Frontal cortex (tissue), 4 donors: ENCODE data around the gene MYBPC3. TPM values are rescaled to one million over a fixed set of nuclear protein-coding genes. Genes with fewer than 3 reads are reported as not detected.
"Not testable (repeated sequence)": the region's sequence is repeated elsewhere in the genome, so short reads cannot be mapped to it uniquely, and the experiment has no call there.

Experiments used
- DNase-seq, 2 donors: peaks; one replicate each; pipeline ENCODE4 v3.0.0; 2012; ENCODE audit warnings: low spot score in 2 of 2
- FAIRE-seq: peaks from 2 replicates; lab custom pipeline; 2012; peaks lifted over from hg19 to GRCh38; lab: Jason Lieb, UNC
- total RNA-seq: library from RNA; depleted of rRNA; stranded (reverse); fragments of >200 nt; gene quantifications from one replicate; pipeline ENCODE4 v1.2.3, GENCODE V29; 2014
- donor health status: control.
- donor health status: control.
- donor health status: control.

The MYBPC3 gene
- total RNA-seq, 1 donor from 2014 or later = not detected

- FAIRE-seq = no peak
- no peak for DNase-seq
Measured at GRCh38 chr11:47328449-47329390, 23.8 kb downstream of the MYBPC3 start.

GRCh38 chr11:47327949-47328348, 24.6 kb downstream of the MYBPC3 start:
- DNase-seq = no peak
- FAIRE-seq = no peak

DNA sequence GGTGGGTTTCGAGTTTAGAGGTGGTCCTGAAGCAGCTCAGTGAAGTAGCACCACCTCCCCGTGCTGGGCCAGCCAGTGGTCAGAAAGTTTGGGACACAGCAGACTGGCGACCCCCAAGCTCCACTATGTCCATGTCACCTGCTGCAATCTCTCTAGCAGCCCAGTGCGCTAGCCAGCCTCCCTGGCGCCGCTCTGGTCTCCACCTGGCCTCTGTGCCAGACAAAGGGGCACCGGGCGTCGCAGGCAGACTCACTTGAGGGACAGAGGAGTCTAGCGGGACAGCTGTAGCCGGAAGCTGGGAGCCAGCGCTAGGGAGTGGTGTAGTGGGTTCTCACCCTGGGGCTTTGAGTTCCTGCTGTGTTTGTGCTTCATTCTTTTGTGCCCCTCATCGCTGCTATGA, 25.5 kb downstream of the MYBPC3 start:
- FAIRE-seq = no peak
- no peak for DNase-seq

DNA sequence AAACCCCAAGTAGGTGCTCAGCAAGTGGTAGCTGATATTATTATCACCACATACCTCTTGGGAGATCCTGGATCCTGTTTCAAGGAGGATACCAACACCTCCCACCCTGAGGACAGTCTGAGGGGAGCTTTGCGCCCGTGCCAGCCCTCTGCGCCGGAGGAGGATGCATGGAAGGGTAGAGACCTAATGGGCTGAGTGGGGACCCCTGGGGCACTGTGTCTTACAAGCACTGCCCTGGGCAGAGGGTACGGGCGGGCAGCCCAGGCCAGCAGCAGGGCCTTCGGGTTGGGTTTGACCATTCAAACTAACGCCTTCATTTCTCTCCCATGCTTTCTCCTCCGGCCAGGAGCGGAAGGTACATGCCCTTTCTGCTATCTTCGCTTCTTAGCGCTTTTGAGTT, 26.3 kb downstream of the MYBPC3 start:
- no peak for DNase-seq

DNA sequence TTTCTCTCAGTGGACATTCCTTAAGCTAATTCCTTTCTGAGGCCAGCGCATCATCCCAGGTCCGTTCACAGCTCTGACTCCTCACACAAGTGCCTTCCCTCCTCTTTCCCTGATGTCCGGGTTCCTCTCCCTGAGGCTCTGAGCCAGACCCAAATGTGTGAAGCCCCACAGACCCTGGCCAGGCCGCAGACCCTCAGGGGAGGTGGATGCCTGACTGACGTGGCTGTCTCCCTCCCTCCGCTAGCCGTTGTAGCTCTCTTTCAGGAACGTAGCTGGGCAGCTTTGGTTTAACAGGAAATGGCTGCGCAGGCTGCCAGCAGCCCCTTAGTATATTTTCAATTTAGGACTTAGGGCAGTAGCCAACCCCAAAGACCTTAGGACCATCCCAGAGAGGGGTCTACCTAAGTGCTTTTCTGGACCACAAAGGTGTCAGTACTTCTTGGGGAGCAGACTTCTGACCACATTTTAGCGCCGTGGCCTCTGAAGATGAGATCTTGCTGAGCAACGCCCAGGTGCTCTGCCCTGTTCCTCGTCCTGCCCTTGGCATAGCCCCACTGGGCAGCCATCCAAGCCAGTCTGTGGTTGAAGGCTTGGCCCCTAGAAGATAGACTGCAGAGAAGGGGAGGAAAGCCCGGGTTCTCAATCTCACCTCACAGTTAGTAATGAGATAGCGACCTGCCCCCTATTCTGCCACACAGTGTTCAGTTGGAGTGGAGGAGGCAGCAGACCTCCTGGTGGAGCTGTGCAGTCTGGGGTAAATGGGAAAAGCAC, 27.0 kb downstream of the MYBPC3 start:
- no peak for DNase-seq
- FAIRE-seq = no peak

More for the DNA sequence above, 26.3 kb downstream of the MYBPC3 start:
- no peak for FAIRE-seq

- FAIRE-seq = no peak
- DNase-seq = no peak
Measured at GRCh38 chr11:47324520-47324919, 28.0 kb downstream of the MYBPC3 start.

DNA sequence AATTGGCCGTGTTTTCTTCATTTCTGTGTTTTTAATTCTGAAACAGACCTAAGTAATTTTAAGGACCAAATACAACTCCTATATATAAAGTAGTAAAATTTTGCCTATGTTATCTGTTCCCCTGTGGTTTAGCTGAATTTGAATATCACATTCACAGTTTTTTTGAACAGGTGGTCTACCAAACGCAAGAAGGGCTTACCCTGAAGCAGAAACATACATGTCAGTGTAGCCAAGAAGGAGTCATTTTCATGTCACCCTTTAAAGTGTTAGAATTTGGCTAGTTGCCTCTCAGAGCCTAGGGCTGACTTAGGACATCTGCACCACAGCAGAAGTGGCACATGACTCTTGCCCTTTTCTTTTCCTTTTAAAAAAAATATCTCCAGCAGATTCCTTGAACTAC, 34.3 kb downstream of the MYBPC3 start:
- no peak for FAIRE-seq
- DNase-seq = no peak

DNA sequence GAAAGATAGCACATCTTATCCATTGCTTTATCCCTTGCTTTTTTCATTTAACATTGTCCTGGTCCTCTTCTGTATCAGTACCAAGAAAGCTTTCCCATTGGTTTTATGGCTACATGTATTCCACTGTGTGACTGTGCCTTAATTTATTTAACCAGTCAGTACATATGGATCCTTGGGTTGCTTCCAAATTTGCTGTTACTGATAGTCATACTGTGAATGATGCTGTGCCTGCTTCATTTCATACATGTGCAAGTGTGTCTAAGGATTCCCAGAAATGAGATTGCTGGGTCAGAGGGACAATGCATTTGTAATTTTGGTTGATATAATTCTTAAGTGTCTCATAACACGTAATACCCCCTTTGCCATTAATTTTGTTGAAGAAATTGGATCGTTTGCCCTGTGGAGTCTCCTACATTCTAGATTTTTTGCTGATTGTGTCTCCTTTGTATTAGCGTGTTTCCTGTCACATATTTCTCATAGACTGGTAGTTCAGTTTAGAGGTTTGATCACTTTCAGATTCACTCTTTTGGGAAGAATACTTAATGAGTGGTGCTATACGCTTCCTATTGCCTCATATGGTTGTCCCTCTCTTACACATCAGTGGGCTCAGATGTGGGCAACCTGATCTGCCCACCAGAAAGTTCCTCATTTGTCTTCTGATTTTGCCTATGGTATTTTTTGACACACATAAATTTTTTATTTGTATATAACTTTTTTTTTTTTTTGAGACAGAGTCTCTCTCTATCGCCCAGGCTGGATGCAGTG, 35.3 kb downstream of the MYBPC3 start:
- no peak for DNase-seq
- FAIRE-seq = no peak

DNA sequence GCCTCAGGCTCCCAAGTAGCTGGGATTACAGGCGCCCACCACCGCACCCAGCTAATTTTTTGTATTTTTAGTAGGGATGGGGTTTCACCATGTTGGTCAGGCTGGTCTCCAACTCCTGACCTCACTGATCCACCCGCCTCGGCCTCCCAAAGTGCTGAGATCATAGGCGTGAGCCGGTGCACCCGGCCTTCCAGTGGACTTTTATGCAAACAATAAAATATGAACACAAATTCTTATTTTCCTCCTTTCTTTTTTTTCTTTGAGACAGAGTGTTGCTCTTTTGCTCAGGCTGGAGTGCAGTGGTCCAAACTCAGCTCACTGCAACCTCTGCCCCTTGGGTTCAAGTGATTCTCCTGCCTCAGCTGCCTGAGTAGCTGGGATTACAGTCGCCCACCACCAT, 36.0 kb downstream of the MYBPC3 start:
- not testable (repeated sequence) for FAIRE-seq, DNase-seq

- DNase-seq (no peak), FAIRE-seq (no peak)
Measured at GRCh38 chr11:47314992-47315391, 37.5 kb downstream of the MYBPC3 start.

DNA sequence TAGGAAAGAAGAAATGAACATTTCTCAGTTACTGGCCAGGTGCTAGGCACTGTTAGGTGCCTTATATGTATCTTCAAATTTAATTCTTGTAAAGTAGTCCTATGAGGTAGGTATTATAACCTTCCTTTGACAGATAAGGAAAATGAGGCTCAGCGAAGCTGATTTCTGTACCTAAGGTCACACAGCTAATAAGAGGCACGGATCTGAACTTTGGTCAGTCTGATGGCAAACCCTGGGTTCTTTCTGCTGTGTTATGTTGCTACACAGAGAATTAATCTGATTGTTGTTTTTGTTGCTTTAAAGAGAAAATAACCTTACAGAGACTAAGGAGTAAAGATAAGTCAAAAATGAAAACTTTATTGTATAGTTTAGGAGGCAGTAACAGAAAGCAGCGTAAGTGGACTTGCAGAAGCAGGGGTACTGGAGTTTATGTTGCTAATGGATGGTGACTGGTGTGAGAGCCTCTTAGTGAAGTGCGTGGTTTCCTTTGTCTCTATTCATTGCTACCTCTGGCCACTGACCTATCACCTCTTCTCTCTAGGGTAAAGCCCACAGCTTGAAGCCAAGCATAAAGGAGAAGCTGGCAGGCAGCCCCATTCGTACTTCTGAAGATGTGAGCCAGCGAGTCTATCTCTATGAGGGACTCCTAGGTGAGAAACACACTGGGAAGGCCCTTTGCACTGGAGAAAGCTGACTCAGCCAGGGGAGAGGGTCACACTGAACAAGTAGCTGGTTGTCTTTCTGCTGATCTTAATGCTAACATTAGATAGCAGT, 44.3 kb downstream of the MYBPC3 start:
- DNase-seq (no peak), FAIRE-seq (no peak)

GRCh38 chr11:47306484-47306844, 46.0 kb downstream of the MYBPC3 start:
- DNase-seq (no peak), FAIRE-seq (no peak)

- FAIRE-seq = no peak
Measured at GRCh38 chr11:47305734-47306483, 46.6 kb downstream of the MYBPC3 start.

DNA sequence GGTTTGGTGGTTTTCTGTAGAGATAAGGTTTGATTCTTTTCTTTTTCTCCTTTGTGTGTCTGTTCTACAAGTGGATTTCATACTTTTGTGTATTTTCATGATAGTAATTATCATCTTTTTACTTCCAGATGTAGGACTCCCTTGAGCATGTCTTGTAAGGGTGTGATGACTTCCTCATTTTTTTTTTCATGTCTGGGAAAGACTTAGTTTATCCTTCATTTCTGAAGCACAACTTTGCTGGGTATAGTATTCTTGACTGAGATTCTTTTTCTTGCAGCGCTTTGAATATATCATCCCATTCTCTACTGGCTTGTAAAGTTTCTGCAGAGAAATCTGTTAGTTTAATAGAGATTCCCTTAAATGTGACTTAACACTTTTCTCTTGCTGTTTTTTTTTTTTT, 49.6 kb downstream of the MYBPC3 start:
- no peak for DNase-seq
- FAIRE-seq = no peak

More at GRCh38 chr11:47305734-47306483, 46.6 kb downstream of the MYBPC3 start:
- peak in 1 of 2 donors; percentile 46 for DNase-seq

- FAIRE-seq = no peak
Measured at GRCh38 chr11:47299078-47299477, 53.4 kb downstream of the MYBPC3 start.

DNA sequence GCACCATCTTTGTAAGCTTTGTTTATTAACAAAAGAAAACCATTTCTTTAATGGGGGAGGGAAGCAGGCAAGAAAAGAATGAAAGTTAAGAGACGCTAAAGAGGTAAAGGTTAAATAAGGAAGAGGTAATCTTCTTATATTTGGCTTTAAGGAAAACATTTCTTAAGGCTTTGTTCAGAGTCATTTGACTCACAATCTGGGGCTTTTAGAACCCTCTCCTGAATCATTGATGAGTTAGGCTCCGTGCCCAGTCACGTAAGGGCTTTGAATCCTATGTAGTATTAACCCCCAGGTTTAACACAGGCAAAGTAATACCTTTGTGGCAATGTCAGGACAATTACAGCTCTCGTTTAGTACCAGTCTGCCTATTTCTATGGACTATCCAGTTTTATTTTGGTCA, 56.5 kb downstream of the MYBPC3 start:
- FAIRE-seq = no peak
- no peak for DNase-seq

More at GRCh38 chr11:47299078-47299477, 53.4 kb downstream of the MYBPC3 start:
- DNase-seq = no peak

GRCh38 chr11:47295385-47295784, 57.1 kb downstream of the MYBPC3 start:
- FAIRE-seq = no peak
- DNase-seq = no peak

DNA sequence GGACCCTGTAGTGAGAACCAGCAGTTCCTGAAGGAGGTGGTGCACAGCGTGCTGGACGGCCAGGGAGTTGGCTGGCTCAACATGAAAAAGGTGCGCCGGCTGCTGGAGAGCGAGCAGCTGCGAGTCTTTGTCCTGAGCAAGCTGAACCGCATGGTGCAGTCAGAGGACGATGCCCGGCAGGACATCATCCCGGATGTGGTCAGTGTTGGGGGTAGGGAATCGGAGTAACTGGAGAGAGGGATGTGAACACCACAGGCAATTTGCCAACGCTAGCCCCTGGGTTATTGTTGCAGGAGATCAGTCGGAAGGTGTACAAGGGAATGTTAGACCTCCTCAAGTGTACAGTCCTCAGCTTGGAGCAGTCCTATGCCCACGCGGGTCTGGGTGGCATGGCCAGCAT, 62.6 kb downstream of the MYBPC3 start:
- FAIRE-seq = no peak
- no peak for DNase-seq

GRCh38 chr11:47288066-47288465, 64.4 kb downstream of the MYBPC3 start:
- DNase-seq (no peak), FAIRE-seq (no peak)
